Measurements from ENCODE around the gene BRD3OS.

Gene BRD3OS

GRCh38 chr9:134053941-134054761 lies 28.9 kb downstream of the BRD3OS start:
- Histone ChIP-seq H2AFZ (ENCODE audit: low read depth, low read length) (no peak overlapping the region), H3K27ac (ENCODE audit: low read length) (no peak overlapping the region), H4K20me1 (ENCODE audit: insufficient read depth, low read length) (peaks cover 62% of the 10 kb centered on the region)

GRCh38 chr9:134054891-134055811 lies 29.9 kb downstream of the BRD3OS start:
- Histone ChIP-seq H4K20me1 (ENCODE audit: insufficient read depth, low read length) (peaks cover 71% of the 10 kb centered on the region), H2AFZ (ENCODE audit: low read depth, low read length) (no peak overlapping the region), H3K9ac (ENCODE audit: low read length) (no peak overlapping the region), H3K36me3 (replicated peaks; ENCODE audit: low read depth, low read length) (no peaks in the 10 kb centered on the region), H3K79me2 (ENCODE audit: low read length) (peaks cover 11% of the 10 kb centered on the region), H3K27me3 (ENCODE audit: low read depth, low read length) (peaks cover 6% of the 10 kb centered on the region; the same call in 1 of the 2 replicates), H3K4me3 (ENCODE audit: low read length) (no peak overlapping the region), H3K4me2 (ENCODE audit: low read length) (no peak overlapping the region), H3K9me3 (ENCODE audit: insufficient read depth, low read length) (no peaks in the 10 kb centered on the region), H3K27ac (ENCODE audit: low read length) (no peak overlapping the region), H3K4me1 (ENCODE audit: low read length) (peaks cover 9% of the 10 kb centered on the region)
- TF ChIP-seq CTCF (IDR thresholded peaks at IDR 0.05; ENCODE audit: low read depth, low read length), result no peak
- TF ChIP-seq EZH2phosphoT487 (IDR thresholded peaks at IDR 0.05; ENCODE audit: low read depth), result no peak

More at GRCh38 chr9:134053941-134054761, 28.9 kb downstream of the BRD3OS start:
- TF ChIP-seq EZH2phosphoT487 (IDR thresholded peaks at IDR 0.05; ENCODE audit: low read depth), result no peak
- TF ChIP-seq CTCF (IDR thresholded peaks at IDR 0.05; ENCODE audit: low read depth, low read length), result no peak
- Histone ChIP-seq H3K9me3 (ENCODE audit: insufficient read depth, low read length) (no peaks in the 10 kb centered on the region), H3K79me2 (ENCODE audit: low read length) (peaks cover 5% of the 10 kb centered on the region; the same call in 1 of the 2 replicates), H3K4me3 (ENCODE audit: low read length) (no peak overlapping the region), H3K36me3 (replicated peaks; ENCODE audit: low read depth, low read length) (no peaks in the 10 kb centered on the region), H3K4me1 (ENCODE audit: low read length) (no peaks in the 10 kb centered on the region), H3K9ac (ENCODE audit: low read length) (no peak overlapping the region), H3K4me2 (ENCODE audit: low read length) (no peak overlapping the region), H3K27me3 (ENCODE audit: low read depth, low read length) (peaks cover 3% of the 10 kb centered on the region; the same call in 1 of the 2 replicates)

- no peak overlapping the region for H3K4me2 ChIP-seq (ENCODE audit: low read length)
- TF ChIP-seq EZH2phosphoT487 (IDR thresholded peaks at IDR 0.05; ENCODE audit: low read depth) (no peak), CTCF (IDR thresholded peaks at IDR 0.05; ENCODE audit: low read depth, low read length) (no peak)
- H3K4me3 ChIP-seq (ENCODE audit: low read length), result no peak overlapping the region
- peaks cover 80% of the 10 kb centered on the region for H4K20me1 ChIP-seq (ENCODE audit: insufficient read depth, low read length)
- H3K36me3 ChIP-seq (replicated peaks; ENCODE audit: low read depth, low read length), result no peaks in the 10 kb centered on the region
- no peak overlapping the region for H2AFZ ChIP-seq (ENCODE audit: low read depth, low read length)
- H3K27me3 ChIP-seq (ENCODE audit: low read depth, low read length), result peaks cover 7% of the 10 kb centered on the region; the same call in 1 of the 2 replicates
- H3K27ac ChIP-seq (ENCODE audit: low read length), result no peak overlapping the region
- H3K79me2 ChIP-seq (ENCODE audit: low read length), result peaks cover 13% of the 10 kb centered on the region
- peaks cover 17% of the 10 kb centered on the region for H3K4me1 ChIP-seq (ENCODE audit: low read length)
- H3K9me3 ChIP-seq (ENCODE audit: insufficient read depth, low read length), result no peaks in the 10 kb centered on the region
- no peak overlapping the region for H3K9ac ChIP-seq (ENCODE audit: low read length)
Measured at GRCh38 chr9:134055981-134056461, 30.7 kb downstream of the BRD3OS start.

Data from OCI-LY3 (cell line).